ENCODE data around the gene CES3. TPM values are rescaled to one million over a fixed set of nuclear protein-coding genes. Genes with fewer than 3 reads are reported as not detected.
"Not testable (repeated sequence)": the region's sequence is repeated elsewhere in the genome, so short reads cannot be mapped to it uniquely, and the experiment has no call there.

Gene CES3
- total RNA-seq, 1 donor from 2014 or later, result 1.7 TPM

DNA sequence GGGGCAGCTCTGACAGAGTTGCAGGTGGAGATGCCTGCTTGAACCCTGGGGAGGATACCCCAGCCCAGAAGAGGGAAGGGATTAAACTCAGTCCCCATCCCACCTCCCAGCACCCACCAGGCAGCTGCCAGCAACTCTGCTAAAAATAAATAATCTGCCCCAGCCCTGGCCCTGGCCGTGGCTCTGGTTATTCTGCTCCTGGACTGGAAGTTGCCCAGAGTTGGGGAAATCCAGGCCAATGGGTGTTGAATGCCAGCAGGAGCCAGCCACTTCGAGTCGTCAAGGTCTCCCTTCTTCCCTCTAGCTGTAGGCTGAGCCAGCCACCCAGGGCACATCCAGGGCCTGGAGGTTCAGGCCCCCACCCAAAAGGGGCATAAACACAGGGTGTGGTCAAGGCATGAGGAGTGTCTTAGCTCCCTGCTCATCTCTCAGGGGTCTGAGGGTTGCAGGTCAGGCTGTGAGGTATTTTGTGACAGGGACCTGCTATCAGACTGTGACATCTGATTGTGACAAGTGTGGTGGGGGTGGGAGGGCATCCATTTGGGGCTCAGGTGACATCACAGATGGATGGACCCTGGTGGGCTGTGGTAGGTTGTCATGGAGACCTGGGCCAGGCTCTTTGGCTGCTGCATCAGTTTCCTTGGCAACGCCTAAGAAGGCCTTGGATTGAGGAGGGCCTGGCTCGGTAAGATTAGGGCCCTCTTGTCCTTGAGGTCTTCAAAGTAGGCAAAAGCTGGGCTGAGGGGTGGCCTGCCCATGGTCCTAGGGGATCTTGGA lies 34.7 kb upstream of the CES3 start:
- DNase-seq (ENCODE audit: low read depth), result peak; percentile 83

GRCh38 chr16:66926961-66927436 lies 34.1 kb upstream of the CES3 start:
- peak; percentile 99 for DNase-seq (ENCODE audit: low read depth)

GRCh38 chr16:66927918-66928649 lies 33.0 kb upstream of the CES3 start:
- peak; percentile 99 for DNase-seq (ENCODE audit: low read depth)

DNA sequence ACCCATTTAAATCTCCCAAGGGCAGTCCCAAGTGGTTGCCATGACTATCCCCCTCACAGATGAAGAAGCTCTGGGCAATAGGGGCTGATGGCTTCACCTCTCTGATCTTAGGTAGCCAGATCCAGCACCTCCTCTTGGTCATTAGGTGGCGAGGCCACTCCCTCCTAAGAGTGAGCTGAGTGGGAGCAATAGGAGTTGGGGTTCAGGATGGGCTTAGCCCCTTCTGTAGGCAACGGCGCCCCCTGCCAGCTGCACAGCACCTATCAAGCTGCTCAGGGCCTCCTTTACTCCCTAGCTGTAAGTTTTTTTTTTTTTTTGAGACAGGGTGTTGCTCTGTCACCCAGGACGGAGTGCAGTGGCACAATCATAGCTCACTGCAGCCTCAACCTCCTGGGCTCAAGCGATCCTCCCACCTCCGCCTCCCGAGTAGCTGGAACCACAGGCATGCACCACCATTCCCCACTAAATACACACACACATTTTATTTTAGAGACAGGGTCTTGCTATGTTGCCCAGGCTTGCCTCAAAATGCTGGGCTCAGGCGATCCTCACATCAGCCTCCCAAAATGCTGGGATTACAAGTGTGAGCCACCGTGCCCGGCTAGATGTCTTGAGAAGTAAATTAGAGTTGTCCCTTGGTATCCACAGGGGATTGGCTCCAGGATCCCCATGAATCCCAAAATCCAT lies 32.2 kb upstream of the CES3 start:
- DNase-seq (ENCODE audit: low read depth), result peak; percentile 79

DNA sequence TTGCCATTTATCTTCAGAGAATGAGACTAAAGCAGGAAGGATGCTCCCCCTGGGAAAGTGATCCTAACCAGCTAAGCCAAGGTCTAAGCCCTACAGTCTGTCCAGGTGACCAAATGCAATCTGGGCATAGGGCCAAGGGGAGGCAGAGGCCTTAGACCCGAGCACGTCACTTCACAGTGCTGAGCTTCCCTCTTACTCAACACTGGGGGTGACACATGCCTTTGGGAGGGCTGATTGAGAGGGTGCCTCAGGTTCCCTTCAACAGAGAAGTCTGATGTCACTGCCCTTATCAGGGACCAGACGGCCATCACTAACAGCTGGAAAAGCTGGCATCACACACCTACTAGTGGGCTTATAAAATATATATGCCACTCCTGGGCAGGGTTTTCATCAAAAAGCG lies 30.9 kb upstream of the CES3 start:
- peak; percentile 66 for DNase-seq (ENCODE audit: low read depth)

GRCh38 chr16:66931665-66932064 lies 29.4 kb upstream of the CES3 start:
- no peak for DNase-seq (ENCODE audit: low read depth)

DNA sequence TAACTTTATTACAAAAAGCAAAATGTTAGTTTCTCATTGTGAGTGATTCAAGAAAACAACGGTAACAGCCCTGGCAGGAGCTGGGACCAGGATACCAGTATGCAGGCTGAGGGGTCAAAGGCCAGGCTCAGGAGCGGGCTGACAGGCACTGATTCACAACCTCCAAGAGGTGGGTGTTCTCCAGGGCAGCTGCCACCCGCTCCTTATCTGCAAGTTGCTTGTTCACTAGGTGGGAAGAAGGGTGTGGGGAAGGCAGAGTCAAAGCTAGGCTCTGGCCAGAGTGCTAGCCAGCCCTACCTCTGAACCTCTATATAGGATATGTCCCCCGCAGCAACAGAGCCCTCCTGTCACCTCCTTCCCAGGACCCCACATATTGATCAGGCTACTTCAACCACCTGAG lies 29.0 kb upstream of the CES3 start:
- no peak for DNase-seq (ENCODE audit: low read depth)

GRCh38 chr16:66933776-66934137 lies 27.3 kb upstream of the CES3 start:
- no peak for DNase-seq (ENCODE audit: low read depth)

GRCh38 chr16:66934138-66934838 lies 26.8 kb upstream of the CES3 start, which contains the start of gene CIAO2B:
CIAO2B (minus strand) TSS chr16:66934402; CDS start chr16:66934364, 38 bp downstream.
- peak; percentile 91 for DNase-seq (ENCODE audit: low read depth)

DNA sequence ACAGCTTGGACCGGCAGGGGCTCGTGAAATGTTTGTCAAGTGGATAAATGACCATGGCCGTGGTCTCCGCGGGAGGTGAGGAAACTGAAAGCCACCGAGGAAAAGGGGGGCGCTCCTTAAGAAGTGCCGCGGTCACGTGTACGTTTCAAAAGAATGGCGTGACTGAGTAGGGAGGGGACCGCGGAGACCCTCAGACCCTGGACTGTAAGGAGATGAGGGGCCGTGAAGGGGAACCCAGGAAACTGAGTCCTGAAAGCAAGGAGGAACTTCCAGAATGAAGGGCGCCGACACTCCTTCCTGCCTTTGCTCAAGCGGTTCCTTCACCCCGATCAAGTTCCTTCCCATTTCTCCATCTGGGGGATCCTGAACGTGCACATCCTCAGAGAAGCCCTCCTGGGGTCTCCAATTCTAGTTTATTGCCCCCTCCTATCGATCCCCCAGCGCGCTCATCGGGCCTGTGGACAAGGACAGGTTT lies 26.2 kb upstream of the CES3 start:
- DNase-seq (ENCODE audit: low read depth), result not testable (repeated sequence)

DNA sequence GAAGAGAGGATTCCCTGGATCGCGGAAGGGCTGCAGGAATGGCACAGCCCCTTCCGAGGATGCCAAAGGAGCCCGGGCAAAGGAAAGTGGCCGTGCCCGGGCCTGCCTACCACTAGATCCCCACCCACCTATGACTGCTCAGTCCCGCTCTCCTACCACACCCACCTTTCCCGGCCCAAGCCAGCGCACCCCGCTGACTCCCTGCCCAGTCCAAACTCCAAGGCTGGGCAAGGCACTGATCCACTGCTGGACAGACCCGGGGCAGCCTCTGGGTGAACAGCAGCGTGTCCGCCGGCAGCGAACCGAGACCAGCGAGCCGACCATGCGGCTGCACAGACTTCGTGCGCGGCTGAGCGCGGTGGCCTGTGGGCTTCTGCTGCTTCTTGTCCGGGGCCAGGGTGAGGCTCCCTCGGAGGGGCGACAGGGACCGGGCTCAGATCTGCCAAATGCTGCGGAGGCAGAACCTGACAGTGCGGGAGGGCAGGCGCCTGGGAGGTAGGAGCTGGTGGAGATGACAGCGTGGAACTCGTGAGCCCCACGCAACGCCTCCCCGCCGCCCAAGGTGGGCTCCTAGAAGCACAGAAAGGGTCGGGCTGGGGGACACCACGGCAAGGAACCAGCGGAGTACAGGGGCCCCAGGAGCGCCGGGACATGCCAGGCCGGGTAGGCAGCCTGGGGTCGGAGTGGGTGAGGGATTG lies 25.6 kb upstream of the CES3 start, which contains the start of gene CES2:
TSS of gene CES2 (plus strand) at position 203 of the 698 bp plus-strand sequence. CDS start at position 323, 120 bp downstream.
- DNase-seq (ENCODE audit: low read depth), result peak; percentile 68

- no peak for DNase-seq (ENCODE audit: low read depth)
These were observed 24.6 kb upstream of the CES3 start for GRCh38 chr16:66936462-66936861.

GRCh38 chr16:66936889-66937554 lies 24.0 kb upstream of the CES3 start:
- DNase-seq (ENCODE audit: low read depth), result no peak

- no peak for DNase-seq (ENCODE audit: low read depth)
These were observed 23.2 kb upstream of the CES3 start for GRCh38 chr16:66937725-66938337.

DNA sequence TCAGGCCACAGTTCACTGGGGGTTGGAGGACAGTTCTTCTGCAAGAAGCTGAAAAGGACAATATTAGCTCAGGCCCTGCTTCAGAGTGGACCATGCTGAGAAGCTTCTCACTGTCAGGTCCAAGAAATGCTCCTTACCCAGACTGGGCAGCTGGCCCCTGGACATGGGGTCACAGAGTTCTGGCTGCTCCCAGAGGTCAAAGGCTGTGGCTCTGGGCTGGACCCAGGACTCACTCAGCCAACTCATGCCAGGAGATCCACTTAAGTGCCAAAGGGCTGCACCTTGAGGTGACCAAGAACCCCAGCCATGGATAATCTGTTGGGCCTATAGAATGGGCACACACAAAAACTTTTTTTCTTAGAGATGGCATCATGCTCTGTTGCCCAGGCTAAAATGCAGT lies 21.7 kb upstream of the CES3 start:
- no peak for DNase-seq (ENCODE audit: low read depth)

- DNase-seq (ENCODE audit: low read depth), result no peak
These were observed 20.8 kb upstream of the CES3 start for GRCh38 chr16:66940236-66940635.

DNA sequence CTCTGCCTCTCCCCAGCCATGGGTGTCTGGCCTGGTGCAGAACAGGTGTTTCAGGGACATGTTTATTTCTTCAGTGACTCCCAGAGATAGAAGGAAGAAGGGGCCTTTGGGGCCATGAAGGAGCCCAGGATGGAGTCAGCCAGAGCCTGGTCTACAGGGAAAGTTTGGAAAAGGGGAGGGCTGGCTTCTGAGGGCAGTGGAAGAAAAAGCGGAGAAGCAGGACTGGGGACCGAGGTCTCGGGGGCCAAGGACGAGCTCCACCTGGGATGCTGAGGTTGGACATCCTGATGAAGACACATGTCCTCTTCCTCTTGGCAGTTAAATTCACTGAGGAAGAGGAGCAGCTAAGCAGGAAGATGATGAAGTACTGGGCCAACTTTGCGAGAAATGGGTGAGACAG lies 18.1 kb upstream of the CES3 start:
- DNase-seq (ENCODE audit: low read depth), result no peak

GRCh38 chr16:66943426-66944053 lies 17.5 kb upstream of the CES3 start:
- DNase-seq (ENCODE audit: low read depth), result no peak

- no peak for DNase-seq (ENCODE audit: low read depth)
These were observed 17.0 kb upstream of the CES3 start for GRCh38 chr16:66944054-66944441.

Data from myocyte (in vitro differentiated cells).